ENCODE data around the gene AOX1.
"Not testable (repeated sequence)": the region's sequence is repeated elsewhere in the genome, so short reads cannot be mapped to it uniquely, and the experiment has no call there.

The AOX1 gene

DNA sequence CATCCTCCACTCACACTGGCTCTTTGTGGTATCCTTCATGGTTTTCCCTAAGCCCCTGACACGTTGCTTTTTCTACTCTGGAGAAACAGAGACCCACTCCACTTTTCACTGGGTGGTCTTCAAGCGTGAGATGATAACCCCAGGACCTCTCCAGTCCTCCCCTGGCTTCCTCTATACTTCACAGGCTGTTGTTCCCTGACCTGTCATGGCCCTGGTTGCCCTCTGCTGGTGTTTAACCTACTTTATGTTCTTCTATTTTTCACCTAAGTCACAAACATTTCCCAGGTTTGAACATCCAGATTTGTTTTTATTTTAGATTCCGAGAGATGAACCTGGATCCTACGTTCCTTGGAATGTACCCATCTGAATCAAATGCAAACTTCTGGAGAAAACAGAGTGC is 84.5 kb downstream of the AOX1 start:
- no peak for FAIRE-seq

DNA sequence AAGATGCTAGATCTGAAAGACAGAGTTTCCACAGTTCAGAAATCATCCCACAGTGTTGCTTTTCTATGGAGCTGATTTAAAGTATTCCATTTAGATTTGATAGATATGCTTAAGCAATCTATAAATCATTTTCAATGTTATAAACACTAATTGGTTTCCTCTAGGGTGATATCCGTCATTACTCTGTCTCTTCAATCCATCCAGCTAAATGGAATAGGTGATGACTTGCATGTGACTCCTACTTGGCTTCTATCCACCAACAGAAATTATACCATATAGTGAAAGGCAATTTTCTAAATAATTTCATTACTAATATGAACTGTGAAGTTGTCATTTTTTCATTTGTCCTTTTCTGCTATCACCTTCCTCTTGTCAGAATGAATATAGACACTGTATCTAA is 84.9 kb downstream of the AOX1 start:
- no peak for FAIRE-seq

DNA sequence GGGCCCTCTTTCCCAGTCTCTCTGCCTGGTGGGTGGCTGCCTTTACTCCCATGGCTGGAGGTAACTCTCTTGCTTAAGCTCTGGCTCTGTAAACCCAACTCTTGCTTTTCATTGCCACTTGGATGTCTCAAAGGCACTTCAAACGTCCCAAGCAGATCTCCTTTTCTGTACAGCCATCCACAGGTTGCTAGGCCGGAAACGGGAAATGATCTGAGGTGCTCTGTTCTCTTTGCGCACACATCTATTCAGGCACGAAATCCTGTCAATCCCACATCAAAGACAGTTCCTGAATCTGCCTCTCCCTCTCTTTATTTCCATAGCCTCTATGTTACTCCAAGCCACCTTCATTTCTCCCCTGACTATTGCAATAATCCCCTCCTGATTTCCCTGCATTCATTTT is 87.4 kb downstream of the AOX1 start:
- no peak for FAIRE-seq

DNA sequence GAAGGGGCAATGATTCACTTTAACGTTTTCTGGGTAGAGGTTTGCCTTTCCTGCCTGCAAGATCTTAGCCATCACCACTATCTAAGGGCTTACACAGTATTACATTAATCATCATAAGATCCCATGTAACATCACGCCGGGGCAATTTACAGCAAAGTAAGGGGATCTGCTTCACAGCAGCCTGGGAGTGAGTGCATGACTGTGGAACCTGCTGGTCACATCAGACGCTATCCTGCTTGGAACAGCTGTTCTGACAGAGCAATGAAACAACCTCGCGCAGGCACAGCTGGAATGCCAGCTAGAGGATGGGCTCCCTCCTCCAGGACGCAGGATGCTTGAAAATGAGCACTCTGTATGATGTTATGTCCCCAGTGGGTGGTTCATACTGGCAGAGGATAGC is 89.0 kb downstream of the AOX1 start:
- FAIRE-seq = no peak

DNA sequence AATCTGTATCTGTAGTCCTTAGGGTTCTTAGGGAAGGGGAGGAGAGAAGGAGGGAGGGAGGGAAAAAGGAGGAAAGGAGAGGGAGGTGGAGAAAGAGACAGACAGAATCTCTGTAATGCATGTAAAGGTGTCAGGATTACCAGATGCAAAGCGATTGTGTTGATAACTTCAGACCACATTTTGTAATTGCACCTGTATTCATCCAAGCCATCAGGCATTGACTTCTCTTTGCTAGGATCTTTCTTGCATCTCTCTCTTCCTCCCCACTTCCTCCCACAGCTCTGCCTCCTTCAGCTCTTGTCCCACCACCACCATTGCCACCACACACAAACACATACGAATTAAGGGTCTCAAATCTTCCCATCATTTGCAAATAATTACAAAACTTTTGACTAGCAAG is 91.4 kb downstream of the AOX1 start:
- FAIRE-seq = no peak

DNA sequence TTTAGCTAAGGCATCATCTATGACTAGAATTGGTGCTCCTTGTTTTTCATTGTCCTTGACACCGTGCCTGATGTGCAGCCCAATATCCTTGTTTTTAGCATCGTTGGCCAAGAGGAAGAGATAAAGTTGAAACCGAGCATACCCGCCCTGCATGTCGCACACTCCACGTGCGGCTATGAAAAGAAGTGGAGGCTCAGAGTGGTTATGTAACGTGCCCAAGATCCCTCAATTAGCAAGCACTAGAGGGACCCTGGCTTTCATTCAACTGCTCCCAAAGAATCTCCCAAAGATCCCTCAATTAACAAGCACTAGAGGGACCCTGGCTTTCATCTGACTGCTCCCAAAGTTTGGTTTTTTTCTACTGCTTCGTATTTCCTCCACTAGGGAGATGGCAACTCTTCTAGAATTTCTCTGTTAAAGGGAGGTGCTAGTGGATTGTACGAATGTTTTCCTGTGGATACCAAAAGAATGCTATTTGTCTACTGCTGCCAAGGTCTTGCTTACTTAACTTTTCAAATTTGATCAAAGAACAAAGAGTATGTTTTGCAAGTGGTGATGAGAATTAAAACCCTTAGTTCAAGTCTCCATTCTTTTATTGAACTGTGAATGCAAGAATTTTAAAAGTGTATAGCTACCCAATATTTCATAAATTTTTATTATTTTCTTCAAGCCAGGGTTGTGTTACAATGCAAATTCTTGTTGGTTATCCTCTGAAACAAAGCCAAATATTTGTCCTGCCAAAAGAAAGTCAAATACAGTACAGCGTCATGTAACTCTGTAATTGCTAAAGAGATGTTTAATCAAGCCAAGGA is 92.1 kb downstream of the AOX1 start:
- FAIRE-seq = no peak

DNA sequence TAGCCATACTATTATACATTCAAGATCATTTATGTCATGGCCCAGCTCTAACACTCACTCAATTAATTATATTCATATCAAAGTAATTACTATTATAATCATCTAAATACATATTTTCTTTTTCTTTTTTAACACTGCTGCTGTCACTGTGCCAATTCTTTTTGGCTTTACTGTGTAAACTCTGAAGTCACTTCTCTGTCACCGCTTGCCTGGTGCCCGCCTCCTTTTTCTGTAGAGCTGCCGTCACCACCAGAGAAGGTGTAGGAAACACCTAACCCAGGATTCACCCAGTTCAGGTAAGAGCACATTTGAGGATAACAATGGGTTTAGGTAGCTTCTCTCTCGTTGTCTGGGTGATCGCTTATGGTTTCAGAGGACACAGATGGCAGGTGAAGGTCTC is 93.3 kb downstream of the AOX1 start:
- no peak for FAIRE-seq

DNA sequence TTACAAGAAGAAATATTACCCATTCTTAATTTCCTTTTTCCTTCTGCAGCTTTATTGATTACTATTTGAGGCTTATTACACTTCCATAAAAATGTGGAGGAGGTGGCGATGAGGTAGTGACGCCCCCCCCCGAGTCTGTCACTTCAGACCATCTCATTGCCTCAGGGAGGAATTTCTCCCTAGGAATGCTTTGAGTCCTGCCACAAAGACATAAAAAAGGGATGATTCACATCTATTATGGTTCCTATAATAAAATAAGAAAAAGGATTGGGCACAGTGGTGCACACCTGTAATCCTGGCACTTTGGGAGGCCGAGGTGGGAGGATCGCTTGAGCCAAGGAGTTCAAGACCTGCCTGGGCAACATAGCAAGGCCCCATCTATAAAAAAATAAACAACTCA is 93.7 kb downstream of the AOX1 start:
- no peak for FAIRE-seq

DNA sequence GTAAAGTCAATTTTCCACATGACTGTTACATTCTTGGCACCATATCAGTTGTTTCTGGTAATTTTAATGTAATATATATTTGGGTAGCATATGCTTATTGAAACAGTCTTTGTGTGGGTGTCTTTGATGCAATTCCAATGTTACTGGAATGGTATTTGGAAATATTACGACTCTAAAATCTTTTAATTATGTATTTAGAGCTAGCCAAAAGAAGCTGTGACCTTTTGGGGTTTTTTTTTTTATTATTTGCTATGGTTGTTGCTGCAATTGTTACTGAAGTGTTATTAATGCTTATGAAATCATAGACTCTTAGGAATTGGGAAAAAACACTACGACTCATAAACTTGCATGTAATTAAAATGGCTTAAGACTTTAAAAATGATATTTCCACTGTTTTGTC is 95.9 kb downstream of the AOX1 start:
- FAIRE-seq = no peak

DNA sequence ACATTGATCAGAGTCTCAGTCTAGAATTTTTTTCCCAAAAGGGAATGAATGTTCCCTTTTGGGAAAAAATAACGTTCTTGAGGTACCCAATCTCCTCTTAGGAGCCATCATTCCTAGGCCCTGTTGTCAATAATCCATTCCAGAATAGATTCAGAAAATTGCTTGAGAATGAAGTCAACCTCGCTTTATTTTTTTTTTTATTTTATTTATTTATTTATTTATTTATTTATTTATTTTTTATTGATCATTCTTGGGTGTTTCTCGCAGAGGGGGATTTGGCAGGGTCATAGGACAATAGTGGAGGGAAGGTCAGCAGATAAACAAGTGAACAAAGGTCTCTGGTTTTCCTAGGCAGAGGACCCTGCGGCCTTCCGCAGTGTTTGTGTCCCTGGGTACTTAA is 96.6 kb downstream of the AOX1 start:
- not testable (repeated sequence) for FAIRE-seq

DNA sequence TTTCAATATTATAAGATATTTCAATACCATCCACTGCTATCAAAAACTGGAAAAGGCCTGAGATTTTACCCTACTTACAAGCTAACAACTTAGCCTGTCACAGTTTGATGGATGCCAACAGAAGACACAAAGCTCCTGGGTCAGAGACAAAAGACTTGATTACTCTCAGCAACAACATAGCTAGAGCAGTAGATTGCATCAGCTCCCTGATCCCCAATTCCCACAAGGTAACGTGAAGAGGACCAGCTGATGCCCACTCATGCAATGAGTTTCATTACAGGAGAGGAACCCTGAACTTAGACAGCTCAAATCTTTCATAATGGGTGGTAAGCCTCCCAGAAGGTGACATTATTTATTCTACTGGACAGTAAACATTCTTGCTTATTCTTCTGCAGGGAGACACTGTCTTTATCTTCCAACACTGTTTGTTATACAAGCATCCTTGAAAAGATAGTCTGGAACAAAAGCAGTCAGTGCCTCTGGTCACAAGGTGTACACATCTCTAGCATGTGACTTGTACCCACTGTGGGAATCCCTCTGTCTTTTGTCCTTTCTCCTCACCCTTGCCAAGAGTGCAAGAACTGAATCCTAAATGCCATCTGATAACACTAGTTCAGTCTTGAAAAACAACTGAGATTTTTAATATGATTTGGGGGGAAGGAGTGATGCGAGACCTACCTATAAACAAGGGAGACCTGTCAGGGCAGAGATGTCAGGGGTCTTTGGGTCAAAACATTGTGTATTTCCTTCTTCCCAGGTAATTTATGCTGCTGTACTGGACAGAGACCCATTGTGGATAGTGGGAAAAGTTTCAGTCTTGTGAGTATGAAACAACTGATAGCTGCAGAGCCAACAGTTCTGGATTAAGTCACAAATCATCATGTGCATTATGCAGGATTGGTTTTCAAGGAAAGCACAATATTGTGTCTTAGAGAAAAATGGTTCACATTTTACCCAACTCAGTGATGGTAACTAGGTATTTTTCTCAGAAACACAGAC is 102.4 kb downstream of the AOX1 start:
- no peak for FAIRE-seq

DNA sequence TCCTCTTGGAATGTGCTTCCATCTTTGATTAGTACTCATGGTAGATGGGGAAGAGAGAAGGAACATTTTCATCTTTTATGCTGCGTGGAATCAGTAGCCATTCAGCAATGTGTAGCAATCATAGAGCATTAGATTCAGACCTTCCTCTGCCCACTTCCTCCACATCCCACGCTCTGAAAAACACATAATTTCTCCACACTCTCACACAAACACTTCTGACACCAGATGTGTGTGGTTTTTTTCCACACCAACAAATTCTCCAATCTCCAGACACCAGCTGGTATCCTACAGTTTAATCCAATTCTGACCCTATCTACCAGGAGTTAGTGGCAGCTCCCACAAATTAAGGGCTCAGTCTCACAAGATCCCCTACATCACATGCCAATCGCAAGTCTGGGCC is 103.3 kb downstream of the AOX1 start:
- no peak for FAIRE-seq

DNA sequence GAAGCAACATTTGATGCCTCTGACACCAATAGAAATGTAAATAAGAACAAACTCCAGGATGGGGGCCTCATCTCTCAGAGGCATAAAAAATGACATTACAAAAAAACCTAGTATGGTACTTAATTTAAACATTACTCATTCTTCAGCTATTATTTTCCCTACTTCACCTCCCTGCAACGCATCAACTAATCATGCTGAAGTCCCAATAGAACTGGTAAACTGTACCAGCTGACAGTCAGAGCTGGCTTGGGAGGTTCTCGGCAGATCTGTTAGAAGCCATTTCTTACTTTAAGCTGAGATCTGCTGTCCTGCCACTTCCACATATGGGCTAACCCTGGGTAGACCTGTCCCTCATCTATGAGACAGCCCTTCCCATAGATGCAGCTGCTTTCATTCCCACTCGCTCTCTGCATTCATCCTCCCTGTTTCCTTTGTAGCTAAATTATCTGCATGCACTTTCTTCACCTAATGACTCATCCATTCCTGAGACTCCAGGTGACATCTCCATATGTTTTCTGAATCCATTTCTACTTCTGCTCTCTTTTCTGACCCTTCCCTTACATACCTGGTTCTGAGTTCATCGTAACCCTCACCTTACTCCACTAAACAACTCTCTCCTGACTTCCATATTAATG is 108.1 kb downstream of the AOX1 start:
- no peak for FAIRE-seq

DNA sequence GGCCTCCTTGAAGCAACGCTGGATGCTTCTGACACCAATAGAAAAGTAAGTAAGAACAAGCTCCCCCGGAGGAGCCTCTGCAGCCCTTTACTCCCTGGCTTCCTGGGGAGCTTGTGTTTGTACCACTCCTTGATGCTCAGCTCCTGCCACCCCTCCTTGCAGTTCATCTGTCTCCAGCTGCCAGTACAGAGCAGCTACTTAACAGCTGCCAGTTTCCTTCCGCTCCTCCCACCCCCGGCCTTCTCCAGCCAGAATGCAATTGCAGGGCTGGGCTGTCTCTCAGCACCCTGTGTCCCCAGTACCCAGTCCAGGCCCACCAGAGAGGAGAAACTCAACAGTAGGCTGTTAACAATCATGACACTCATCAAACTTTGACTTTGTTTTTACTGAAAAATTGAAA is 109.4 kb downstream of the AOX1 start:
- FAIRE-seq = no peak

DNA sequence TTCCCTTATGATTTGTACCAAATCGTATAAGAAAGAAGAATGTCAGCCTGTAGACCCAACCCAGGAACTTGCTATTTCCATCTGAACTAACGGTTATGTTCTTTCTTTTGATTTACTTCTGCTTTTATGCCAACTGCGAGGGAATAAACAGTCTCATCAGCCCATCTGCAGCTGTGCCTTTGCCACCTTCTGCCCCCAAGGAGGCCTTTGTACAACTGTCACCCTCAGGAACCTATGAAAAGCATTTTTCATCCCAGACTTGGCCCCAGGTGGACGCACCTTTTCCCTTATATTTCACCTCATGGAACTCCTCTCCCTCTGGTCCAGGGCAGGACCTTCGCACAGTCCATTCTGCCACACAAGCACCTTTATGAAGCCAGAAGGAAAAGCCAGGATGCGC is 109.8 kb downstream of the AOX1 start:
- no peak for FAIRE-seq

DNA sequence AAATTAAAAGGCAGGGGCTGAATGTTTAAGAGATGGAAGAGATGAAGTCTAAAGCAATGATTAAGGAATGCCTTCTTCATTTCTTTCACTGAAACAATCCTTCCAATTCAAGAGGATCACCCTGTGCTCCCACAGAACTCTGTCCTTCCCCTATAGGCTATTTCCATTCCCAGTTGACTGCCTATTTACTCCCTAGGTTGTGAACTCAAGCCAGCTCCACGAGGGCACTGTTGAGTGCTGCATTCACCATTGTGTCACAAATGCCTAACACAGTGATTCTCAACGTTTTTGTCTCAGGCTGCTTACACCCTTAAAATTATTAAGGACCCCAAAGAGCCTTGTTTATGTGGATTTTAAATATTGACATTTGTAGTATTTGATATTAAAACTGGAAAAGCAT is 112.4 kb downstream of the AOX1 start:
- FAIRE-seq = no peak

DNA sequence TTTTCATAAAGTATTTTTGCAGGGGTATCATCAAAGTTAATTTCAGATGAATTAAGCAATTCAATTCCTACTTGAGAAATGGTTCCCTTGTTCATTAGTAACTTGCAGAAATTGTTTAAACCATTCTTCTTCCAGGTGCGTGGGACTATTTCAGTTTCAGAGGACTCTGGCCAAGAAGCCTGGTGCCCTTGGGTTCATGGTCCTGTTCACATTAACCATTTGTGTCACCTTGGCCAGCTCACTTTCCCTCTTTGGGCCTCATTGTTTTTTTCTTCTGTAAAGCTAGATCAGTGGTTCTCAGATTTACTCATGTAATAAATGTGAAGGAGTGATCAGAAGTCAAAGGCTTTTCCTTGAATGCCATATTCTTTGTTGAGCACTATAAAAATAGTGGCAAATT is 113.5 kb downstream of the AOX1 start:
- FAIRE-seq = no peak

DNA sequence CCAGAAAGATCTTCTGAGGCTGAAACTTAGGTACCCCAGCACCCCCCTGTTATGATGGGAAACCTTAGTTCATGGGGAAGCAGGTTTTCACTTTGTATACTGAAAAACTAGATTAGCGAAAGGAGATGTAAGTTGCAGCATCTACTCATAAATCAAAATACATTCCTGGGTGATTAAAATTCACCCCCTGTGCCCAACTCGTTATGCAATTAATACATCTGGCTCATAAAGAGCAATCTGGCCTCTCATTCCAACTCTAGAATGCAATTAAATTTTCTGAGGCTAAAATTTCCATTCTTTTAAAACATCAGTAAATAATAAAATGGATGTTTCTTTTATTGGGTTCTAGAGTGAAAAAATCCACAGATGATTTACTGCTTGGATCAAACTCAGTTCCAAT is 115.0 kb downstream of the AOX1 start:
- FAIRE-seq = no peak

DNA sequence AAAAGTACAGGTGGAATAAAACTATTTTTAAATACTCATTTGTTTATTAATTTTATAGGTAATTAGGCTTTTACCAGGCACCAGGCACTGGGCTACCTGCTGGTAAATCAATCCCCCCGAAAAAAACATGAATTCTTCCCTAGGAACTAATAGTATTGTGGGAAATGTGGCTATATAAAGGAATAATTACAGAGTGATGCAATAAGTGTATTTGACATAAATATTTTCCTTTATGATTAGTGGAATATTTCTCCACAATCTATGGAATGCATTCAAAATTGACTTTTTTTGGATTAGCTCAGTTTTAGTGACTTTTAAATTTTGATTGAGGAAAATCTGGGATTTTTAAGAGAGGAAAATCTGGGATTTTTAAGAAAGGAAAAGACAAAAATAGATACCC is 116.2 kb downstream of the AOX1 start:
- no peak for FAIRE-seq

DNA sequence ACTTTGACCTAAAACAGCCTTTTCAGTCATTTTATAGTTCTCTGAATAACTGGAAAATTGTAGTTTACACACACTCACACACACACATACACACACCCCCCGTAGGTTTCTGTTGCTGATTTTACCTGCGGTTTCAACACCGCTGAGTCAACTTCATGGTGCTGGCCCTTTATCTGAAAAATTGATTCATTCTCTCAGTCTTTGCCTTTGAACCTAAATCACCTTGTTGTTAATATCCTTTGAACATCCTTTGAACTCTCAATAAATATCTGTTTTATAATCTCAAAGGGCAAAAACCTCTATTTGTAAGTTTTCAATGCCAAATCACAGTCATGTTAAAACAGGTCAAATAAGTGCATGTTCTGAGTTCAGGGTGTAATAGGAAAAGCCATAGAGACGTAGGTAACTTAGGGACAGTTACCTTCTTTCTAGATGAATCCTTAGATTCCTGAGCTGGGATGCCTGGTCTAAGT is 116.9 kb downstream of the AOX1 start:
- FAIRE-seq = no peak

DNA sequence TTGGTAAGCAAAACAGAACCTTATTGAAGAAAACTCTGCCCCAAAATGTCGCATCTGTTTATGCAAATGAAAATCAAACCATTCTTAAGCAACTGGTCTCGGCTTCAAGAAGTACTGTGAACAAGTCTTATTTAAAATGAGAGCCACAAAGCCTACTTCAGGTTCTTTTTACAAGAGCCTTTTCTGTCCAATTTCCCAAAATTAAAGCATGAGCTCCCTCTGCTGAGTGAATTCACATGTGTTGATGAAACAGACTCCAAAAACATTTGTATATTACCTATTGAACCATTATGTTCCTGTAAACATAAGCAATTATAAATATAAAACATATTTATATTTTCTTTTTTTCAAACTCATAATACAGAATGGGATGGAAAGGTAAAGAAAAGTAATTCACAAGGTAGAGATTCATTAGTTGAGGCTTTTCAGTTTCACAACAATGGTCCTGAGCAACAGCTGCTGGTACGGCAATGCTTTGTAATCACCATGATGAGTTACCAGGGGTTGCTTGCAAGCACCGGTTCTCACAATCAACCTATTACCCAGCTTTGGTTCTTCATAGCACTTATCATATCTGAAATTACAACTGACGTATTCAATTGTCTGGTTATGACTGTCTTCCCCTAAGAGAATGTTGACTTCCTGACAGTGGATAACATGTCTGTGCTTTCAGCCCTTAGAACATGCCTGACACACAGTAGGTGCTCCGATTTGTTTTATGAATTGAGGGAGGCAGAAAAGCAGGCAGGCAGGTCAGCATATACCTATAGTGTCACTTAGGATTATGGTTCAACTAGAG is 117.5 kb downstream of the AOX1 start:
- FAIRE-seq = no peak

DNA sequence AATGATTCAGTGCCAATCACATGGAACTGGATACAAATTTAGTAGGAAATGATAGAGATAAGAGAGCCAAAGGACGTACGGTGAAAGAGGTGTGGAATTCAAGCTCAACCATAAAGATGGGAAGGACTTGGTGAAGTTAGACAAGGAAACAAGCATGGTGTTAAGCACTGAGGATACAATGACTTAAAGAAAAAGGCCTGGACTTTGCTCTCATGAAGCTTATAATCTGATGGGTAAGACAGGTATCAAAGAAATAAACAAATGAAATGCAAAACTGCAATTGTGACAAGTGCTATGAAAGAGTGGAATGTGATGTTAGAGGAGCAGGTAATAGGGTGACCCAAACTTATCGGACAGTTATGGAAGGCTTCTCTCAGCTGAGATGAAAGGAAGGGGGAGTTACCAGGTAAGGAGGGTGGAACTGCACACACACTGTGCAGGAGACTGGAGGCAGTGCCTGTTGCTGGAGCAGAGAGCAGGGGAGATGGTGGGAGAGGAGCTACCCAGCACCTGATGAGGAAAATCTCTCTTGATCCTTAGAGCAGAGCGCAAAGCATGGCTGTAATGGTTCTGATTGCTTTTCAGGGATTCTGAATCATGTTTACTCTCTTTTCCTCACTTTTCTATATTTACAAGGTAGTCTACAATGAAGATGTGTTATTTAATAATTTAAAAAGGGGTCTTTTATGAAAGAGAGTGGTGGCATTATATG is 118.3 kb downstream of the AOX1 start:
- FAIRE-seq = no peak

All from colon (tissue), 2 donors.